CD1c-positive myeloid dendritic cell (primary cell): ENCODE data around the gene ANKRD24.
"Not testable (repeated sequence)": the region's sequence is repeated elsewhere in the genome, so short reads cannot be mapped to it uniquely, and the experiment has no call there.

ENCODE experiments used
- DNase-seq: peaks from one replicate; pipeline ENCODE4 v3.0.0-alpha.2; 2016; ENCODE audit errors: extremely low spot score

Gene ANKRD24

GRCh38 chr19:4182084-4182810 lies at the start of gene ANKRD24, which contains the start of gene SIRT6:
TSS of gene ANKRD24 (plus strand) at chr19:4182689. CDS start at chr19:4186426, 3,737 bp downstream.
TSS of gene SIRT6 (minus strand) at chr19:4182563. CDS start at chr19:4182539, 24 bp downstream.
- DNase-seq, result peak; percentile 98

- no peak for DNase-seq
Observed at GRCh38 chr19:4134351-4134750, 48.1 kb upstream of the ANKRD24 start.

GRCh38 chr19:4135386-4135785 lies 47.1 kb upstream of the ANKRD24 start:
- DNase-seq, result not testable (repeated sequence)

GRCh38 chr19:4136680-4137088 lies 45.8 kb upstream of the ANKRD24 start:
- no peak for DNase-seq

- no peak for DNase-seq
Observed at GRCh38 chr19:4138445-4138844, 44.0 kb upstream of the ANKRD24 start.

GRCh38 chr19:4139614-4140236 lies 42.8 kb upstream of the ANKRD24 start:
- DNase-seq, result peak; percentile 82

- DNase-seq, result peak; percentile 55
Observed at GRCh38 chr19:4140237-4140711, 42.2 kb upstream of the ANKRD24 start.

- DNase-seq, result not testable (repeated sequence)
Observed at GRCh38 chr19:4142916-4143315, 39.6 kb upstream of the ANKRD24 start.

- no peak for DNase-seq
Observed at GRCh38 chr19:4144666-4145249, 37.7 kb upstream of the ANKRD24 start.

GRCh38 chr19:4149518-4150288 lies 32.8 kb upstream of the ANKRD24 start:
- DNase-seq, result no peak

GRCh38 chr19:4151623-4152022 lies 30.9 kb upstream of the ANKRD24 start:
- DNase-seq, result no peak

- DNase-seq, result no peak
Observed at GRCh38 chr19:4152241-4152998, 30.1 kb upstream of the ANKRD24 start.

- no peak for DNase-seq
Observed at GRCh38 chr19:4154571-4155312, 27.7 kb upstream of the ANKRD24 start.

- no peak for DNase-seq
Observed at GRCh38 chr19:4157164-4157563, 25.3 kb upstream of the ANKRD24 start.

GRCh38 chr19:4157971-4158370 lies 24.5 kb upstream of the ANKRD24 start:
- DNase-seq, result not testable (repeated sequence)

GRCh38 chr19:4161415-4162077 lies 20.9 kb upstream of the ANKRD24 start:
- DNase-seq, result no peak

- DNase-seq, result no peak
Observed at GRCh38 chr19:4164262-4164661, 18.2 kb upstream of the ANKRD24 start.

GRCh38 chr19:4171676-4172075 lies 10.8 kb upstream of the ANKRD24 start:
- no peak for DNase-seq

GRCh38 chr19:4172861-4173473 lies 9.5 kb upstream of the ANKRD24 start:
- peak; percentile 48 for DNase-seq
